MG63 (cell line): ENCODE results near the gene UBASH3A. TPM values are rescaled to one million over a fixed set of nuclear protein-coding genes. Genes with fewer than 3 reads are reported as not detected.
"Not testable (repeated sequence)": the region's sequence is repeated elsewhere in the genome, so short reads cannot be mapped to it uniquely, and the experiment has no call there.

Experiments
- DNase-seq: peaks from one replicate; pipeline ENCODE4 v3.0.0-alpha.2; 2020
- H3K27me3 ChIP-seq: fragments of 250-450 bp; sonication (Bioruptor Pico); 2 replicates; pipeline ENCODE4 v1.5.1; 2020; ENCODE audit warnings: mild to moderate bottlenecking, moderate library complexity
- H3K36me3 ChIP-seq: fragments of 250-450 bp; sonication (Bioruptor Pico); 2 replicates; pipeline ENCODE4 v1.5.1; 2020; ENCODE audit warnings: mild to moderate bottlenecking, moderate library complexity
- H3K4me3 ChIP-seq: fragments of 250-450 bp; sonication (Bioruptor Pico); 2 replicates; pipeline ENCODE4 v1.5.1; 2020; ENCODE audit warnings: mild to moderate bottlenecking, moderate library complexity
- H3K9me3 ChIP-seq: fragments of 250-450 bp; sonication (Bioruptor Pico); 2 replicates; pipeline ENCODE4 v1.5.1; 2020; ENCODE audit warnings: mild to moderate bottlenecking, moderate library complexity
- total RNA-seq: library from RNA; depleted of rRNA; stranded (reverse); fragments of >200 nt; shearing (Covaris generic); gene quantifications from 2 replicates; pipeline ENCODE4 v1.2.3, GENCODE V29; 2014; ENCODE audit warnings: low replicate concordance

UBASH3A gene
- total RNA-seq, 1 experiment from 2014 or later = not detected

DNA sequence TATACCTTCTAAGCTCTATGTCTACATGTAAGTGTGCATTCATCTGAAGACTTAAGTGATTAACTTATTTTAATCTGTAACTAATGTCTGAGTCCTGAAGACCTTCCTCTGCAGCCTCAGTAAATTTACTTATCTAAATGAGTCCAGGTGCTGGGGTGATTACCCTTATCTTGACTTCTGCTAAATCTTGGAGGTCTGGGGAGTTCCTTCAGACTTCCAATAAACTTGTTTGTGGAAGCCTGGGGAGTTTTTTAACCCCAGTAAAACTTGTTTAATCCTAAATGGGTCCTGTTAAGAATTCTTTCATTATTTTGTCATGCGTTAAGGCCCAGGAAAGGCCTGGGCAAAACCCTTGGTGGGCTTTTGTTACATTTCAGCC lies 55.4 kb downstream of the UBASH3A start:
- no peak for DNase-seq
- Histone ChIP-seq H3K4me3 (no peak overlapping the region), H3K9me3 (no peaks in the 10 kb centered on the region), H3K36me3 (no peaks in the 10 kb centered on the region), H3K27me3 (no peaks in the 10 kb centered on the region)

DNA sequence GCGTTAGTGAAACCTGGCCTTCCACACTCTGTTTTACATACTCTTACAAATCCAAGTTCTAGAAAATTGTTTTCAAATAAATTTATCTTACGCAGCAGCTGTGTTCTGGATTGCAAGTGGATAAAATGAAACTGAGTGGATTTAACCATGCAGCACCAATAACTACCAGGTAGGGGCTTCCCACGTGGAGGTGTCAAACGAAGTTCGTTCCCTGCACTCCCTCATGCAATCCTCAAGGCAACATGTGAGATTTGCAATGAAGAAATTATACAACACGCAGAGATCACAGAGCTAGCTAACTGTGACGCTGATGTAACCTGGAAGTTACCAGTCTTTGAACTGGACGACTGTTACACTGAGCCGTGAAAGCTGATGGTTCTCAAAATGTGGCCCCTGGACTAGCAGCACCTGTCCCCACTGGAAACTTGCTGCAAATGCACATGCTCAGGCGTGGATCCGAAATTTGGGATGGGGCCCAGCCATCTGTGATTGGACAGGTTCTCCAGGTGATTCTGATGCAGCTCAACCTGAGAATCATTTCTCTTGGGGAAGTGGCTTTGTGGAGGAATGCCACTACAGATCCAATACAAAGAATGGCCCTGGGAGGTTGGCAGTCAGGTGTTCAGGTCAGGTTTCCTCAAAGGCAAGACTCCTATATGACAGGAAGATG lies 56.0 kb downstream of the UBASH3A start:
- no peak for DNase-seq
- H3K4me3 ChIP-seq = no peak overlapping the region
- H3K27me3 ChIP-seq = no peaks in the 10 kb centered on the region
- no peaks in the 10 kb centered on the region for H3K36me3 ChIP-seq
- no peaks in the 10 kb centered on the region for H3K9me3 ChIP-seq

DNA sequence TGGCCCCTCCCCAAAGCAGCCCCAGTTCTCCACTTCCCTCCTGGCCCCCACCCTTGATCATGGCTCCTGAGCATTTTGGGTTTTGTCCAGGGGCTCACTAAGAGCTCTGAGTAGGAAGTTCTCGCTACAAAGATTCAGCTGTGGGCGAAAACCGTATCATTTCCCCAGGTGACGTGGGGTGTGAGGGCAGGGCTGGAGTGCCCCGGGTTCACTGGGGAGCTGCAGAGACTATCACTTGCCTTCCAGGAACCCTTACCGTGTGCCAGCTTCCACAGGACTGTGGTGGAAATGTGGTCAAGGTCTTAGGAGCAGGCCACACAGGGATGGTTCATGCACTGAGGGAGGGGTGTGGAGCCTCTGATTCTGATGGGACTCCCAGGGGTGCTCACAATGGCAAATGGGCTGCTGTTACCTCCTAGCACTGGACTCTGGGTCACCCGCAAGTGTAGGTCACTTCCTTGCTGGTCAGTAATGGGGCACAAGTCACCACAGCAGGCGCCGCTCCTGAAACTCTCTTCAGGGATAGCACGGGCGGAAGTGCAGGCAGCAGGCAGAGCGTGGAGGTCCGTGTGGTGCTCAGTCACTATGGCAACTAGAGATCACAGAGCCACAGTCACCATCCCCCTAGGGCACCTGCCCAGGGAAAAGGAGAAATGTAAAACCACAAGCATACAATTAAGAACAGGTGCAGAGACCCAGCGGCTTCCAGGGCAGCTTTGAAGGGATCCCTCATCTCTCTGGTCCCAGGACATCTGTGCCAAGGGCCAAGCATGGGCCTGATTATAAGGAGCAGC lies 56.9 kb downstream of the UBASH3A start:
- Histone ChIP-seq H3K4me3 (no peak overlapping the region), H3K9me3 (no peaks in the 10 kb centered on the region), H3K36me3 (no peaks in the 10 kb centered on the region), H3K27me3 (no peaks in the 10 kb centered on the region)
- DNase-seq = no peak

DNA sequence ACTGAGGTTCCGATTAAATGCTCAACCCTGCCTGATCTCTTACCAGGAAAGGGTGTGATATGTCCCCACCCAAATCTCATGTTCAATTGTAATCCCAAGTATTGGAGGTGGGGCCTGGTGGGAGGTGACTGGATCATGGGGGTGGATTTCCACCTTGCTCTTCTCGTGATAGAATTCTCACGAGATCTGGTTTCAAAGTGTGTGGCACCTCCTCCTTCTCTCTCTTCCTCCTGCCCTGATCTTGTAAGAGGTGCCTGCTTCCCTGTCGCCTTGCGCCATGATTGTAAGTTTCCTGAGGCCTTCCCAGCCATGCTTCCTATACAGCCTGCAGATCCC lies 57.5 kb downstream of the UBASH3A start:
- Histone ChIP-seq H3K4me3 (no peak overlapping the region), H3K36me3 (no peaks in the 10 kb centered on the region), H3K9me3 (no peaks in the 10 kb centered on the region), H3K27me3 (no peaks in the 10 kb centered on the region)
- no peak for DNase-seq

DNA sequence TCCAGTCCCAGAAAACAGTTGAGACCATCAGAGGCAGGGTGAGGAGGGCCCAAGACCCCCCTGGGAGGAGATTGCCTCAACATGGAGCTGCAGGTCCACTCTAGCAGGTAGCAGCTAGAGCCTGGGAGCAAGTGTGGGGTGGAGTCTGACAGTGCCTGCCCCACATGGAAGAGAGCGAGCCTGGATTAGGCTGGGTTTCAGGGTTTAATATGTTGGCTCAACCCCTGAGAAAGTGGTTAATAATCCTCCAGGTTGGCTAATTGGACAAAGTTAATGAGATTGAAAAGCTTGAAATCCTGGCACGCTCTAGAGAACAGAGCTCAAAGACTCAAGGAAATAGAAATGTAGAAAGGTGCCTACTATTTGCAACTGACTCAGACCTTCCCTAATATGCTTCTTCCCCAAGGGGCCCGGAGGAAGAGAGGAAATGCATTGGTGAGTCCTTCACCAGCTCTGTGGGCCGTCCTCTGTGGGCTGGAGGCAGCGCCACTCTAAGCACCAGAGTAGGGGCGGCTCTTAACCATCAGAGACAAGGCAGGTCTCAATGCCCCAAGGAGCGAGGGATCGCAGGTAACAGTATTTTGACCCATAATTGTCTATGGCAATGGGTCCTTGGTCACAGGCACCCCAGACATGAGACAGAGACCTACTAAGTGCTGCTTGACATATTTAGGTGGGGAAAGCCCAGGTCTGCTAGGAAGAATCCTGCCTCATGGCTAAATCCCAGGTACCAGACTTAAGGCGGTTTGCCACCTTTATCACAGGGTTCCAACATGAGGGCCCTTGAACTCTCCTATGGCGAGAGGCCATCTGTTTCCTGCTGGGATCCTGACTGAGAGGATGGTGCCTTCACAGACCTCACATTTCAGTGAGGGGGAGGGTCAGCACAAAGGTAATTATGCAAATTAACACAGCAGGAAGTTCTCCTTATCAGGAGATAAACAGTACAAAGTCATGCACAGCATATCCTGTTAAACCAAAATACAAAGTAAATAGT lies 58.5 kb downstream of the UBASH3A start:
- no peak for DNase-seq
- H3K4me3 ChIP-seq = no peak overlapping the region
- H3K36me3 ChIP-seq = no peaks in the 10 kb centered on the region
- no peaks in the 10 kb centered on the region for H3K9me3 ChIP-seq
- H3K27me3 ChIP-seq = no peaks in the 10 kb centered on the region

DNA sequence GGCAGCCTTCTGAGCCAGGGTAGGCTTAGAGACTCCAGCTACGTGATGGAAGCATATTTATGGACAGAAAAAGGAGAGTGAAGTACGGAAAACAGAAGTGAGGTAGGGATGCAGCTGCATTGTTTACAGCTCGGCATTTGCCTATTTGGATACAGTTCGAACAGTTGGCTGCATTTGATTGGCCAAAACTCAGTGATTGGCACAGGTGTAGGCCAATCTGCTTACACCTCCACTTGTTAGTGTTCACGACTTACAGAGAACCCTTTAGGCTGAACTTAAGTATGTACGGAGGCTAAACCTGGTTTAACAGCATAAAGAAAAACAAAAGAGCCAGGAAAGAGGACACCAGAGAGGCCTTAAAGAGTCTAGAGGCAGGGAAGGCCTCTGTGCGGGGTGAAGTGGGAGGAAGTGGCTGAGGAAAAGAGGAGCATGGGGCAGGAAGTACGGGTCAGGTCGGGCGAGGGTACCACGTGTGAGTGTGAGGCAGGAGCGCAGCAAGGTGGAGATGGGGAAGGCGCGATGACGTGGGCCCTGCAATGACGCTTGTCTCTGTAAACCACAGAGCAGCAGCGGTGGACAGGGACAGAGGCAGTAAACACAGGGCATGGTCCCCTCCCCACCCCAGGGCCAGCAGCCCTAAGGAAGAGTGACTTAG lies 60.3 kb downstream of the UBASH3A start:
- H3K36me3 ChIP-seq = no peaks in the 10 kb centered on the region
- peak; percentile 58 for DNase-seq
- no peak overlapping the region for H3K4me3 ChIP-seq
- no peaks in the 10 kb centered on the region for H3K9me3 ChIP-seq
- no peaks in the 10 kb centered on the region; the same call in 1 of the 2 replicates for H3K27me3 ChIP-seq

DNA sequence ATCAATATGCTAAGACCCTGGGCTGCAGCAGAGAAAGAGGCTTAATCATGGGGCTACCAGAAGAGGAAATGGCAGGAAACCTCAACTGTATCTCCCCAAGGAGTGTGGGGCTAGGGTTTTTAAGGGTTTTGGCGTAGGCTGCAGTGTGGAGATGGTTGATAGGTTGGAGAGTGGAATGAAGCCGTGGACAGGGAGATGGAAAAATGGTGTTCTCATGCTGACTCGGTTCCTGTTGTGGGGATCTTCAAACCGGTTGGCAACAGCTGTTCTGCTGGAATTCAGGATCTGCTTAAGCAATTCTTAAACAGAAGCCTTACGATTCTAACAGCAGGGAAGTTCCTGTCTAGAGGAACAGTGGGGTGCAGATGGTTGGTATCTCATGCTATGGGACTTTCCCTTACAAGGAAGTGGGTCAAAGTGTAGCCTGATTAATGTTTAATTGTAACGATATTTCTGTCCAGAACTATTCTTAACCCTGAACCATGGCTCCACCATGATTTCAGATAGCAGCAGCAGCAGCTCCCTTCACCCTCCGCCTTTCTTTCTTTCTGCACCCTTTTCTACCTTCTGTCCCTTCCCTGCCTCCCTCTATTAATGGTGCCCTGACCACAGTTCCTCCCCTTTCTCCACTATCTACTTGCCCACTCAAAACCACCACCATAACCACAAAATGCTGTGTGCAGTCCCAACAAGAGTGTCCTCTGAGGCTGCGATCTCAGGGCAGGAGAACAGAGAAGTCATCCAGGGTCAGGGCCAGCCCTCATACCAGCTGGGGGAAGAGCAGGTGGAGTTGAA lies 61.5 kb downstream of the UBASH3A start:
- no peak for DNase-seq
- no peaks in the 10 kb centered on the region for H3K9me3 ChIP-seq
- H3K27me3 ChIP-seq = no peaks in the 10 kb centered on the region; the same call in 1 of the 2 replicates
- H3K4me3 ChIP-seq = no peak overlapping the region
- H3K36me3 ChIP-seq = no peaks in the 10 kb centered on the region

DNA sequence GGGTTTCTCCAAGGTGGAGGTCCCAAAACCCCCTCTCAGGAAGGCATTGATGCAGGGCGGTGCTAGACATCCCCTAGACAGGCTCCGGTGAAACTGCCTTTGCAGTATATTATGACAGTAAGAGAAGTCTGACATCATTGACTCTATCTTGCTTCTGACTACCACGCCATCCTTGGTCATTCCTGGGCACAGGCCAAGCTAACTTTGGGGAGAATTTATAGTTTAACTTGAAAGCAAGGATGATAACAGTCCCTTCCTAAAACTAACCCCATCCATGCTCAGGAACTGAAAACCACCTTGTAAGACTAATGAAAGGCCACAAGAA lies 62.1 kb downstream of the UBASH3A start:
- no peaks in the 10 kb centered on the region for H3K9me3 ChIP-seq
- no peak overlapping the region for H3K4me3 ChIP-seq
- H3K27me3 ChIP-seq = no peaks in the 10 kb centered on the region; the same call in 1 of the 2 replicates
- no peak for DNase-seq
- no peaks in the 10 kb centered on the region for H3K36me3 ChIP-seq

DNA sequence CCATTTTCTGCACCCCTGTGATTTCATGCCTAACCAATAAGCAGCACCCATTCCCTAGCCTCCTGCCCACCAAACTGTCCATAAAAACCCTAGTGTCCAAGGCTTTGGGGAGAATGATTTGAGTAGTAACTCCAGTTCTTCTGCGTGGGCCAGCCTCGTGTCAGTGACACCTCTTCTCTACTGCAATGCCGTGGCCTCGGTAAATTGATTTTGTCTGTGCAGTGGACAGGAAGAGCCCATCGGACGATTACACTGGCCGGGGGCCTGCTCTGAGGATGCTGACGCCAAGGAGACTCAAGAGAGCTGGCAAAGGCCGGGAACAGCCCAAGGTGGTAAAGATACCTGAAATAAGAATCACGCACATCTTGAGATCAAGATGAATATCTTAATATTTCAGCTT lies 63.0 kb downstream of the UBASH3A start:
- H3K36me3 ChIP-seq = no peaks in the 10 kb centered on the region
- DNase-seq = no peak
- H3K27me3 ChIP-seq = no peaks in the 10 kb centered on the region; the same call in 1 of the 2 replicates
- no peak overlapping the region for H3K4me3 ChIP-seq
- H3K9me3 ChIP-seq = no peaks in the 10 kb centered on the region

DNA sequence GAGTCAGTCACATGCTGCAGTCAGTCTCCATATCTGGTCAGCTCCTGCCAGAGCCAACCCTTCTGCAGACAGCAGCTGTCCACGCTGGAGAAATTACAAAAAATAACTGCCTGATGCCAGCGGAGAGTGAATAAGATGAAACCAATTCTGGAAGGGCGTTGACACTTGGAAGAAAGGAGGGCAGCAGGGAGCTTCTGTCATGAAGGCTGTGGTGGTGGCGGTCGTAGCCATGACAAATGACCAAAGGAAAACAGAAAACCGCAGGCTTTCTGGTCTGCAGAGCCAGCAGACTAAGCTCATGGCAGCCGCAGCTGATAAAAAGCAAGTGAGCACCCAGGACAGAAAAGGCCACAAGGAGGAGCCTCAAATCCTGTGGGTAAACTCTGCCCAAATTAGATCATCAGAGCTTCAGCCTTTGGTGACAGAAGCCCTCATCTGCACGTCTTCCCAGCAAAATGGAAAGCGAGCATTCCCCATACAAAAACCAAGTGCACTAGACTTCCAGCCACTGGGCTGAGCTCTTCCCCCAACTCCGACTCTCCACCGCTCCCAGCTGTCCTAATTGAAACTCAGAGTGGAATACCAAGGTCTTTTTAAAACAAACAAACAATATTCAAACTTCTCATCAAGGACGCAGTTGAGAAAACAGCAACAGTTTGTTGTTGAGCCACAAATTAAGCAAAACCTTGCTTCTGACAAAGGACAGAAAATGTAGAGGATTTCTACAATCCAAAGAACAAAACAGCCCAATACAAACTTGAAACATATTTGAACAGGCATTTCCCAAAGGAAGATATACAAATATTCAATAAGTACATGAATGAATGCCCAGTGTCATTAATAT lies 63.7 kb downstream of the UBASH3A start:
- Histone ChIP-seq H3K9me3 (no peaks in the 10 kb centered on the region), H3K27me3 (no peaks in the 10 kb centered on the region; the same call in 1 of the 2 replicates), H3K4me3 (no peak overlapping the region), H3K36me3 (no peaks in the 10 kb centered on the region)
- DNase-seq = peak; percentile 26

DNA sequence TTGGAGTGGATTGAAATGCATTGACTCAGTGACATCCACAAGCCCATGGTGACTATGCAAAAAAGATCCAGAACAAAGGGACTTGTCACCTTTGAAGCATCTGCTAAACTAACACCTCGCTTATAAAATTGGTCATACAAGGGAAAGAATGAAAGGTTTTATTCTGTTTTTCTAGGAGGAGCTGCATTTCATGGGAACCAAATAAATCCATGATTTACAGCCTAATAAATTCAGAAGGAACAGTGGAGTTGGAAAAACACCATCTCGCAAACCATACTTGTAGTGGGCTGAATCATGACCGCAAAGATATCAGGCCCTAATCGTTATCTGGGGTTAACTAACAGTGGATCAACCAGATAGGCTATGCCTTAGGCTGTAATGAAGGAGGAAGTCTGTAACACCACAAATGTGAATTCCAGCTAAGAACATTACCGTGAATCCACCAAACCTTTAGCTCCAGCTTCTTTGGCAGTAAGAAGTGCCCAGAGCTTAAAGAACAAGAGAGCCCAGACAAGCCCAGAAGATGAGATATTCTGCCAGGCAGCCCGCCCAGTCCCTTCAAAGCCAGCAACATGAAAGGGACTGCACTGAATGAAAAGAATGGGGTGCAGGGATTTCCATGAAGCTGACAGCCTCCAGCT lies 64.9 kb downstream of the UBASH3A start:
- DNase-seq = no peak
- H3K36me3 ChIP-seq = no peaks in the 10 kb centered on the region

DNA sequence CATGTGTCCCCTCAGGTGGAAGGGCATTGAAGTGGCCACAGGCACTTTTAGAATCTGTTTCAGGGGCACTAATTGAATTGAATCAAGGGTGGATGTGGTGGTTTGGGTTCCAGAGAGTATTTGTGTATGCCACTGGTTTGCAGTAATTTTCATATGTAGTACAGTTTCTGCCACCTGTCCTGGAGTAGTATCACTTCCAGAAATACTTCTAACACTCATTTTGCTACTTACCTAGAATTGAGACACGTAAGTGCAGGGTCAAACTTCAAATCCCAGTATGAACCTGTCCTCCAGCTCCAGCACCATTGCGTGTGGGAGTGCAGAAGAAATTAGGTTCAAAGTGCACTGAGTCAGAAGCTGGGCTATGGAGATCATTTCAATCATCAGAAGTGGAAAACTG lies 65.6 kb downstream of the UBASH3A start:
- Histone ChIP-seq H3K4me3 (no peak overlapping the region), H3K36me3 (no peaks in the 10 kb centered on the region), H3K9me3 (no peaks in the 10 kb centered on the region), H3K27me3 (no peaks in the 10 kb centered on the region; the same call in 1 of the 2 replicates)
- DNase-seq = no peak

More for the DNA sequence above, 64.9 kb downstream of the UBASH3A start:
- Histone ChIP-seq H3K27me3 (no peaks in the 10 kb centered on the region; the same call in 1 of the 2 replicates), H3K9me3 (no peaks in the 10 kb centered on the region), H3K4me3 (no peak overlapping the region)

DNA sequence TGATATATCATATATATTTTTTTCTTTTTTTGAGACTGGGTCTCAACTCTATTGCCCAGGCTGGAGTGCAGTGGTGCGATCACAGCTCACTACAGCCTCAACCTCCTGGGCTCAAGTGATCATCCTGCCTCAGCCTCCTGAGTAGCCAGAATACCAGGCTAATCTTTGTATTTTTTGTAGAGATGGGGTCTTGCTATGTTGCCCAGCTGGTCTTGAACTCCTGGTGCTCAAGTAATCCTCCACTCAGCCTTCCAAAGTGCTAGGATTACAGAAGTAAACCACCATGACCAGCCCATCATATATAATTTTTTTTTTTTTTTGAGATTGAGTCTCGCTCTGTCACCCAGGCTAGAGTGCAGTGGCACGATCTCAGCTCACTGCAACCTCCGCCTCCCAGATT lies 66.0 kb downstream of the UBASH3A start:
- not testable (repeated sequence) for H3K36me3 ChIP-seq, H3K27me3 ChIP-seq, H3K4me3 ChIP-seq, DNase-seq, H3K9me3 ChIP-seq

DNA sequence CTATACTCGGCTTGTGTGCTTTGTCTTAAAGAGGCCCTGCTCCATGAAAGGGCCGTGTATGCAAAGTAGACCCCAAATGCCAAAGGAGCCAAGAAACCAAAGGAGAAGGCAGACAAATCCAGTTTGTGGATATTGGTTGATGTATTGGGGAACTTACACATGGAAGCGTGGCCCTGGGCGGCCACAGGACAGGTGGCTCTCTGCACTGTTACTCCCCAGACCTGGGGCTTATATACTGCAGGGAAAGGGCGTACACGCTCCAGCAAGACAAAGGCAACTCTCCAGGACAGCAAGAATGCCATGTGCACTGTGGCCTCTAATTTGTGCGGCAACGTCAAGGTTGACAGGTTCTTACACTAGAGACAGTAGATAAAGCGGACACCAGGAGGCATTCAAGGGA lies 67.5 kb downstream of the UBASH3A start:
- H3K4me3 ChIP-seq = no peak overlapping the region
- no peaks in the 10 kb centered on the region; the same call in 1 of the 2 replicates for H3K27me3 ChIP-seq
- no peak for DNase-seq
- no peaks in the 10 kb centered on the region for H3K9me3 ChIP-seq
- H3K36me3 ChIP-seq = no peaks in the 10 kb centered on the region
